HL-60 (cell line): Measurements from ENCODE around the gene SYNRG.

Source experiments
- CTCF ChIP-seq: IDR thresholded peaks from one replicate; pipeline ENCODE4 v1.5.1; 2011; ENCODE audit warnings: low read length, control low read depth, inconsistent platforms; ENCODE audit not compliant: insufficient read depth
- POLR2AphosphoS5 ChIP-seq: IDR thresholded peaks from 2 replicates; pipeline ENCODE4 v1.6.1; 2012; ENCODE audit warnings: low read depth
- REST ChIP-seq: IDR thresholded peaks from 2 replicates; pipeline ENCODE4 v1.6.1; 2012; ENCODE audit warnings: low read depth; ENCODE audit not compliant: insufficient replicate concordance
- SPI1 ChIP-seq: IDR thresholded peaks from 2 replicates; pipeline ENCODE4 v1.6.1; 2012; ENCODE audit warnings: low read depth, mild to moderate bottlenecking, borderline replicate concordance

- TF ChIP-seq CTCF: no peak
- no peak for TF ChIP-seq POLR2AphosphoS5
- TF ChIP-seq REST: no peak
- TF ChIP-seq SPI1: peak; percentile 74
Measured at GRCh38 chr17:37488009-37488604, 121.1 kb downstream of the SYNRG start.
